Pancreas (tissue), 10 donors: ENCODE data around the gene DOCK11. TPM values are rescaled to one million over a fixed set of nuclear protein-coding genes. Genes with fewer than 3 reads are reported as not detected.
A peak's percentile ranks its signal among the peaks of the same experiment; 100 is the strongest.

Source experiments
- ATAC-seq, 4 donors: fragments of 200-7000 bp; cut with Tn5 transposase; one replicate each; pipeline versions ENCODE4 v1.8.0 to v1.9.1; 2020; ENCODE audit warnings: mild to moderate bottlenecking in 4 of 4, moderate library complexity in 4 of 4
- DNase-seq, 6 donors: peaks; one replicate each; pipeline ENCODE4 v3.0.0-alpha.2; 2020
- FAIRE-seq: peaks from 2 replicates; lab custom pipeline; 2012; peaks lifted over from hg19 to GRCh38; lab: Jason Lieb, UNC
- H3K27ac ChIP-seq, 4 donors: fragments of 200-600 bp; sonication (generic); 1 replicate in 3 of 4; 2 replicates in 1 of 4; pipeline versions ENCODE4 v1.5.0 to v1.8.0; 2020
- H3K27me3 ChIP-seq, 4 donors: fragments of 200-600 bp; one replicate each; pipeline ENCODE4 v1.8.0; 2021
- H3K36me3 ChIP-seq, 3 donors: fragments of 200-600 bp; sonication (generic) in 1 of 3; one replicate each; pipeline versions ENCODE4 v1.5.0 to v1.8.0; 2020 to 2021
- H3K4me1 ChIP-seq, 3 donors: fragments of 200-600 bp; one replicate each; pipeline ENCODE4 v1.8.0; 2021
- H3K4me3 ChIP-seq, 4 donors: fragments of 200-600 bp; sonication (generic) in 2 of 4; one replicate each; pipeline versions ENCODE4 v1.5.0 to v1.8.0; 2020 to 2021
- H3K9me3 ChIP-seq, 4 donors: fragments of 200-600 bp; one replicate each; pipeline ENCODE4 v1.8.0; 2021
- WGBS, 2 donors: extraction: QIAGEN DNeasy Blood & Tissue Kit; methylation state at CpG; one replicate each; pipeline ENCODE4 v1.1.7; 2013; 5-methylcytosine and 5-hydroxymethylcytosine counted together
- intact Hi-C, 3 donors: fragments of 100-400 bp; cut with DNase I; formaldehyde crosslinking; loops; one replicate each; pipeline versions ENCODE4 v1.11.1 to v1.14.2; 2022
- polyA plus RNA-seq, 2 donors: library from polyadenylated mRNA; stranded (reverse); fragments of 200-250 nt; gene quantifications; one replicate each; pipeline ENCODE4 v1.2.3, GENCODE V29; 2013
- total RNA-seq, 6 donors: library from RNA; stranded (reverse); fragmentation: NEBNext Ultra II Directional in 4 of 6; extraction: Animal tissue kit (Norgen Biotek cat#: 25700) in 4 of 6; gene quantifications; one replicate each; pipeline versions ENCODE4 v1.2.1 to v1.2.4, GENCODE V29; 2021 to 2023
- TF ChIP-seq, protein P1 (sequence below), 4 donors: fragments of 200-600 bp; sonication (generic) in 3 of 4; IDR thresholded peaks; one replicate each; pipeline versions ENCODE4 v1.5.0 to v1.8.0; 2021; ENCODE audit warnings: antibody characterized with exemption in 4 of 4
- donor health status: healthy with polysubstance abuse.
- donor health status: DM: no; HTN: no; CAD: no; lungs with moderate emphysema.
- donor health status: DM: no; HTN: no; CAD: no.
- donor health status: control.
- donor health status: control.
- donor health status: Bipolar disorder and iron deficiency.
- donor health status: DM: yes; HTN: yes; CAD: no.
- donor health status: DM: no; HTN: no; CAD: no.
- donor health status: DM: no; HTN: no; CAD: no.
- donor health status: DM: yes; HTN: yes; CAD: no.

The DOCK11 gene
- total and polyA plus RNA-seq, 8 donors, result 0.65 to 8.1 (median 2.4) TPM

DNA sequence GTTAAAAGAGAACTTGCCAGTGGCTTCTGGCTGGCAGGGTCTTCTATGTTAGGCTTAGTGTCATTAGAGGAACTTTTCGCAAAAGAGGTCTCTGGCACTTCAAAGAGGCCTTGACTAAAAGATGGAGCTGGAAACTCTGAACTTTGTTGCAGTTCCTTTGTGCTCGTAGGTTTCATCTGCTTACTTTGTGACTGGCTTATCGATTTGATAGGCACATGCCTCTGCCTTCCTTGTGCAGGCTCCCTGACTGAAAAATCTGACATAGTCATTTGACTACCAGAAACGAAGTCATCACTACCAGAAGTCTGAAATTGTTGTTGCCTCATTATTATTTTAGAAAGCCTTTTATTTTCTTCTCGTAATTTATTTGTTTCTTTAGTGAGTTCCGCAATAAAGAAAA lies 137.9 kb downstream of the DOCK11 start:
- H3K27ac ChIP-seq, result no peak overlapping the region
- FAIRE-seq, result no peak
- 67 to 71% methylated on average over 6 of the region's 6 CpGs for WGBS, 2 donors
- no peaks in the 10 kb centered on the region for H3K4me1 ChIP-seq
- ATAC-seq, result no peak
- TF ChIP-seq, protein P1, sequence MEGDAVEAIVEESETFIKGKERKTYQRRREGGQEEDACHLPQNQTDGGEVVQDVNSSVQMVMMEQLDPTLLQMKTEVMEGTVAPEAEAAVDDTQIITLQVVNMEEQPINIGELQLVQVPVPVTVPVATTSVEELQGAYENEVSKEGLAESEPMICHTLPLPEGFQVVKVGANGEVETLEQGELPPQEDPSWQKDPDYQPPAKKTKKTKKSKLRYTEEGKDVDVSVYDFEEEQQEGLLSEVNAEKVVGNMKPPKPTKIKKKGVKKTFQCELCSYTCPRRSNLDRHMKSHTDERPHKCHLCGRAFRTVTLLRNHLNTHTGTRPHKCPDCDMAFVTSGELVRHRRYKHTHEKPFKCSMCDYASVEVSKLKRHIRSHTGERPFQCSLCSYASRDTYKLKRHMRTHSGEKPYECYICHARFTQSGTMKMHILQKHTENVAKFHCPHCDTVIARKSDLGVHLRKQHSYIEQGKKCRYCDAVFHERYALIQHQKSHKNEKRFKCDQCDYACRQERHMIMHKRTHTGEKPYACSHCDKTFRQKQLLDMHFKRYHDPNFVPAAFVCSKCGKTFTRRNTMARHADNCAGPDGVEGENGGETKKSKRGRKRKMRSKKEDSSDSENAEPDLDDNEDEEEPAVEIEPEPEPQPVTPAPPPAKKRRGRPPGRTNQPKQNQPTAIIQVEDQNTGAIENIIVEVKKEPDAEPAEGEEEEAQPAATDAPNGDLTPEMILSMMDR (IDR thresholded peaks at IDR 0.05), result no peak
- peaks cover 0 to 8% (median 0%) of the 10 kb centered on the region in 4 donors for H3K27me3 ChIP-seq
- no peak overlapping the region for H3K4me3 ChIP-seq
- intact Hi-C loops, result no loop called here
- no peaks in the 10 kb centered on the region for H3K36me3 ChIP-seq
- no peaks in the 10 kb centered on the region for H3K9me3 ChIP-seq
- DNase-seq, result no peak

DNA sequence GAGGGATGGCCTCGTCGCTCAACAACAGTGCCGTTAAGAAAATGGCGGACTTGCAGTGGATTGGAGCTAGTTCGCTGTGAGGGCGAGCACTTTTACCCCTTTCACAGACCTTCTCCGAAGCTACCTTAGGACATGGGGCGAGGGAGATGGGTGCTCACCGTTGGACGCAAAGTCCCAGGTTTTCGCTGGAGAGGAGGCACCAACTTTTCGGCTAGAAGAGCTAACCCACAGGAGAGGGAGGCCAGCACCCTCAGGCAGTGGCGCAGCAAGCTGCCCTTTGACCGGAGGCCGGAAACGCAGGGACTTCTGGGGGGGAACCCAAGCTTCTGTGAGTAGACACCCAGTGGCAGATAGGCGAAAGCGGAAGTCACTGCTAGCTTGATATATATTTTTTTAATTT lies 138.7 kb downstream of the DOCK11 start:
- DNase-seq (no peak), ATAC-seq (no peak), FAIRE-seq (no peak)
- H3K27ac ChIP-seq, result no peak overlapping the region
- no peak overlapping the region for H3K4me3 ChIP-seq
- intact Hi-C loops, result no loop called here
- TF ChIP-seq, protein P1 (IDR thresholded peaks at IDR 0.05), result no peak
- no peaks in the 10 kb centered on the region for H3K9me3 ChIP-seq
- 84 to 92% methylated on average over 18 of the region's 18 CpGs for WGBS, 2 donors
- peaks cover 0 to 6% (median 0%) of the 10 kb centered on the region in 4 donors for H3K27me3 ChIP-seq
- H3K4me1 ChIP-seq, result no peaks in the 10 kb centered on the region
- no peaks in the 10 kb centered on the region for H3K36me3 ChIP-seq

DNA sequence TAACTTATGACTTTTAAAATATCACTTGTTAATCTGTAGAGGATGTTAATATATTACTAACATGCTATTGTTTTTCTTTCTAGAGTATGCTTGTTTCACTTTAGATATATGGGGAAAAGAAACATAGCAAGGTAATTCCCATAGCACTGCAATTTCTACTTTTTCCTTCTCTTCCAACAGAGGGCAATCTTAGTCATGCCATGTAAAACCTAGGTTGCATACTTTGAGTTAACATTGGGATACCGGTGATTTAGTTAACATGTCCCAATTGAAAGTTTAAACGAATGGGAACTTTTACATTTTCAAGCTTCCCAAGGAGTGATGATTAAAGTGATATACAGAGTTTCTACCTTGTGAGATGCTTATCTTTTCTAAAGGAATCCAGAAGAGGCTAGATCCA lies 142.4 kb downstream of the DOCK11 start:
- DNase-seq (no peak), FAIRE-seq (peak; percentile 97)

DNA sequence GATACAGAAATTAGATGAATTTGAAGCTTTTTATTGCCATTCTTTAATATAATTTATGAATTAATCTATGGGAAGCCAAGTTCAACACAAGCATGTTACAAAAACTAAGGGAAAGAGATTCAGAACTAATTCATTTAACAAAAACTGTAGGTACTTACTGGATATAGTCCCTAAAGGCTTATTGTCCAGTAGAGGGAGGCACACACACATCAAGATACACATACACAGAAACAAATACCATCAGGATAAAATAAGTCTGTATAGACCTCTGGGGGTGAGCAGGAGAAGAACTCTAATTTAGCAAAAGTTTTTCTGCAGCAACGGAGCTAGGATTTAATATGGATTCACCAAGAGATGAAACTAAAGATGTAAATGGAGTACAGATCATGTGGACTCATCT lies 148.8 kb downstream of the DOCK11 start:
- WGBS, 2 donors, result 2 to 27% methylated on average over 1 of the region's 1 CpG
- no peak for DNase-seq

More for the DNA sequence above, 142.4 kb downstream of the DOCK11 start:
- Histone ChIP-seq H3K4me3 (no peak overlapping the region), H3K4me1 (no peaks in the 10 kb centered on the region), H3K27me3 (no peaks in the 10 kb centered on the region), H3K9me3 (no peaks in the 10 kb centered on the region), H3K36me3 (no peaks in the 10 kb centered on the region), H3K27ac (no peak overlapping the region)
- intact Hi-C loops, result no loop called here
- peak in 2 of 4 donors; percentile 36 to 41 for ATAC-seq
- WGBS, 2 donors, result 11 to 13% methylated on average over 2 of the region's 2 CpGs
- TF ChIP-seq, protein P1 (IDR thresholded peaks at IDR 0.05), result no peak

DNA sequence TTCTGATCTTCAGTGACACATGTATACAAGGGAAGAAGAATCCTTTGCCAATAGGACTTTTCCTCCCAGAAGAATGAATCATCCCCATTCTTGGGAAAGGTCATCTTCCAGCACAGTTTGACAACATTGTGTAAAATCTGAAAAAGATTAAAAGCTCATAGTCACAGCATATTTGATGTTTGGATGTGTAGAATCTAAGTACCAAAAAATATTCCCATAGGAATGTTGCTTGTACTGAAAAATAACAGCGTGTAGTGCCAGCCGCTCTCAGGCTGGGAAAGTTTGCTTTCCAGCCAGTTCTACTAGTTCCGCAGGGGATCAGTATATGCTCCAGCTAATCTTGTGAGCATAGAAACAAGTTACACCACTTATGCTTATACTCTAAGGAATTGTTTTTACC lies 157.1 kb downstream of the DOCK11 start:
- TF ChIP-seq, protein P1 (IDR thresholded peaks at IDR 0.05), result no peak
- Histone ChIP-seq H3K27me3 (peaks cover 0 to 5% (median 1%) of the 10 kb centered on the region in 4 donors), H3K4me1 (no peaks in the 10 kb centered on the region), H3K4me3 (no peak overlapping the region), H3K9me3 (no peaks in the 10 kb centered on the region), H3K36me3 (no peaks in the 10 kb centered on the region), H3K27ac (no peak overlapping the region)
- 24 to 42% methylated on average over 3 of the region's 3 CpGs for WGBS, 2 donors
- intact Hi-C loops, result no loop called here
- peak; percentile 41 for FAIRE-seq
- no peak for DNase-seq
- ATAC-seq, result peak in 2 of 4 donors; percentile 45 to 48

More for the DNA sequence above, 148.8 kb downstream of the DOCK11 start:
- TF ChIP-seq, protein P1 (IDR thresholded peaks at IDR 0.05), result peak in 3 of 4 donors; percentile 11 to 26 (median 24)
- Histone ChIP-seq H3K4me1 (no peaks in the 10 kb centered on the region), H3K36me3 (no peaks in the 10 kb centered on the region), H3K27ac (no peak overlapping the region), H3K4me3 (no peak overlapping the region), H3K27me3 (no peaks in the 10 kb centered on the region), H3K9me3 (no peaks in the 10 kb centered on the region)
- intact Hi-C loops, result loop anchor here in 1 of 3 donors (10.0 kb wide), 1 partner anchor 160 kb away; no protein-coding TSS in a partner anchor
- ATAC-seq (peak in 3 of 4 donors; percentile 80 to 86 (median 82)), FAIRE-seq (peak; percentile 98)
